ENCODE measurements around the gene RMI1. TPM values are rescaled to one million over a fixed set of nuclear protein-coding genes. Genes with fewer than 3 reads are reported as not detected.
A peak's percentile ranks its signal among the peaks of the same experiment; 100 is the strongest.

RMI1 gene
- total and polyA plus RNA-seq, 2 experiments from 2014 or later = 4.2 to 5.8 TPM

GRCh38 chr9:83957248-83957513 lies 23.4 kb upstream of the RMI1 start:
- Histone ChIP-seq H3K9me3 (ENCODE audit: low read depth) (no peaks in the 10 kb centered on the region), H2AFZ (no peak overlapping the region), H3K27ac (no peak overlapping the region), H3K4me3 (no peak overlapping the region), H3K27me3 (no peaks in the 10 kb centered on the region), H3K4me1 (ENCODE audit: insufficient read depth) (no peaks in the 10 kb centered on the region), H4K20me1 (ENCODE audit: insufficient read depth, poor library complexity, severe bottlenecking) (no peaks in the 10 kb centered on the region), H3K79me2 (no peaks in the 10 kb centered on the region), H3K36me3 (replicated peaks; ENCODE audit: insufficient read depth, low read depth) (no peaks in the 10 kb centered on the region), H3K4me2 (no peak overlapping the region), H3K9me2 (replicated peaks; ENCODE audit: insufficient read depth) (no peaks in the 10 kb centered on the region)
- TF ChIP-seq CTCF (IDR thresholded peaks at IDR 0.05; ENCODE audit: poor library complexity) (no peak), EZH2phosphoT487 (IDR thresholded peaks at IDR 0.05; ENCODE audit: low read depth, severe bottlenecking, unreplicated experiment) (no peak), EZH2 (IDR thresholded peaks at IDR 0.05; ENCODE audit: borderline replicate concordance) (no peak)
- DNase-seq (ENCODE audit: low spot score) = no peak
- 88% methylated on average over 4 of the region's 4 CpGs for whole genome bisulfite sequencing (ENCODE audit: low lambda C conversion rate, missing lambda C conversion rate)

GRCh38 chr9:83959061-83959460 lies 21.5 kb upstream of the RMI1 start:
- no peaks in the 10 kb centered on the region for H3K9me2 ChIP-seq (replicated peaks; ENCODE audit: insufficient read depth)
- no peak overlapping the region for H3K4me2 ChIP-seq
- H3K4me1 ChIP-seq (ENCODE audit: insufficient read depth) = no peaks in the 10 kb centered on the region
- no peak overlapping the region for H3K27ac ChIP-seq
- H3K36me3 ChIP-seq (replicated peaks; ENCODE audit: insufficient read depth, low read depth) = no peaks in the 10 kb centered on the region
- 69% methylated on average over 4 of the region's 4 CpGs for WGBS (ENCODE audit: low lambda C conversion rate, missing lambda C conversion rate)
- H3K9me3 ChIP-seq (ENCODE audit: low read depth) = no peaks in the 10 kb centered on the region
- TF ChIP-seq CTCF (IDR thresholded peaks at IDR 0.05; ENCODE audit: poor library complexity) (no peak), EZH2phosphoT487 (IDR thresholded peaks at IDR 0.05; ENCODE audit: low read depth, severe bottlenecking, unreplicated experiment) (no peak), EZH2 (IDR thresholded peaks at IDR 0.05; ENCODE audit: borderline replicate concordance) (no peak)
- no peak overlapping the region for H2AFZ ChIP-seq
- peak; percentile 34 for DNase-seq (ENCODE audit: low spot score)
- no peak overlapping the region for H3K4me3 ChIP-seq
- H3K27me3 ChIP-seq = no peaks in the 10 kb centered on the region
- H3K79me2 ChIP-seq = no peaks in the 10 kb centered on the region
- no peaks in the 10 kb centered on the region for H4K20me1 ChIP-seq (ENCODE audit: insufficient read depth, poor library complexity, severe bottlenecking)

- no peak overlapping the region for H3K4me2 ChIP-seq
- no peaks in the 10 kb centered on the region for H3K27me3 ChIP-seq
- TF ChIP-seq EZH2phosphoT487 (IDR thresholded peaks at IDR 0.05; ENCODE audit: low read depth, severe bottlenecking, unreplicated experiment) (no peak), CTCF (IDR thresholded peaks at IDR 0.05; ENCODE audit: poor library complexity) (no peak), EZH2 (IDR thresholded peaks at IDR 0.05; ENCODE audit: borderline replicate concordance) (no peak)
- H3K4me3 ChIP-seq = no peak overlapping the region
- no peak for DNase-seq (ENCODE audit: low spot score)
- no peaks in the 10 kb centered on the region for H3K9me2 ChIP-seq (replicated peaks; ENCODE audit: insufficient read depth)
- no peaks in the 10 kb centered on the region for H3K4me1 ChIP-seq (ENCODE audit: insufficient read depth)
- no peak overlapping the region for H2AFZ ChIP-seq
- no peaks in the 10 kb centered on the region for H3K36me3 ChIP-seq (replicated peaks; ENCODE audit: insufficient read depth, low read depth)
- H4K20me1 ChIP-seq (ENCODE audit: insufficient read depth, poor library complexity, severe bottlenecking) = no peaks in the 10 kb centered on the region
- 89% methylated on average over 5 of the region's 5 CpGs for WGBS (ENCODE audit: low lambda C conversion rate, missing lambda C conversion rate)
- H3K79me2 ChIP-seq = no peaks in the 10 kb centered on the region
- H3K27ac ChIP-seq = no peak overlapping the region
- H3K9me3 ChIP-seq (ENCODE audit: low read depth) = no peaks in the 10 kb centered on the region
Measured at GRCh38 chr9:83960991-83961390, 19.6 kb upstream of the RMI1 start.

GRCh38 chr9:83962165-83962564 lies 18.4 kb upstream of the RMI1 start:
- H3K79me2 ChIP-seq = no peaks in the 10 kb centered on the region
- no peak overlapping the region for H2AFZ ChIP-seq
- no peaks in the 10 kb centered on the region for H3K27me3 ChIP-seq
- 41% methylated on average over 3 of the region's 3 CpGs for WGBS (ENCODE audit: low lambda C conversion rate, missing lambda C conversion rate)
- H3K4me3 ChIP-seq = no peak overlapping the region
- no peak overlapping the region for H3K27ac ChIP-seq
- H3K4me1 ChIP-seq (ENCODE audit: insufficient read depth) = no peaks in the 10 kb centered on the region
- H3K4me2 ChIP-seq = no peak overlapping the region
- no peak for TF ChIP-seq CTCF (IDR thresholded peaks at IDR 0.05; ENCODE audit: poor library complexity)
- no peak for TF ChIP-seq EZH2phosphoT487 (IDR thresholded peaks at IDR 0.05; ENCODE audit: low read depth, severe bottlenecking, unreplicated experiment)
- no peak for TF ChIP-seq EZH2 (IDR thresholded peaks at IDR 0.05; ENCODE audit: borderline replicate concordance)
- peaks cover 1% of the 10 kb centered on the region for H4K20me1 ChIP-seq (ENCODE audit: insufficient read depth, poor library complexity, severe bottlenecking)
- peaks cover 4% of the 10 kb centered on the region for H3K36me3 ChIP-seq (replicated peaks; ENCODE audit: insufficient read depth, low read depth)
- no peak for DNase-seq (ENCODE audit: low spot score)
- no peaks in the 10 kb centered on the region for H3K9me2 ChIP-seq (replicated peaks; ENCODE audit: insufficient read depth)
- H3K9me3 ChIP-seq (ENCODE audit: low read depth) = no peaks in the 10 kb centered on the region
